RWPE2 (cell line): ENCODE data around the gene RABL6.

Experiments
- ATAC-seq: fragments of 200-7000 bp; cut with Tn5 transposase; 3 replicates; pipeline ENCODE4 v1.9.1; 2021; ENCODE audit warnings: low read depth
- DNase-seq: peaks from one replicate; pipeline ENCODE4 v3.0.0-alpha.2; 2020; ENCODE audit warnings: low spot score
- H3K27ac ChIP-seq: fragments of 450-650 bp; 2 replicates; pipeline ENCODE4 v1.5.1; 2017; ENCODE audit warnings: mild to moderate bottlenecking; ENCODE audit not compliant: poor library complexity, severe bottlenecking
- H3K27me3 ChIP-seq: fragments of 250-450 bp; sonication (Bioruptor Pico); 2 replicates; pipeline ENCODE4 v1.5.1; 2021; ENCODE audit warnings: mild to moderate bottlenecking, moderate library complexity; ENCODE audit not compliant: insufficient read depth, poor library complexity, severe bottlenecking
- H3K36me3 ChIP-seq: fragments of 250-450 bp; sonication (Bioruptor Pico); 2 replicates; pipeline ENCODE4 v1.5.1; 2020; ENCODE audit warnings: low read depth, mild to moderate bottlenecking, moderate library complexity
- H3K4me1 ChIP-seq: fragments of 250-450 bp; sonication (Bioruptor Pico); 2 replicates; pipeline ENCODE4 v1.5.1; 2021; ENCODE audit warnings: mild to moderate bottlenecking, moderate library complexity; ENCODE audit not compliant: insufficient read depth, poor library complexity, severe bottlenecking
- H3K4me3 ChIP-seq: fragments of 250-450 bp; sonication (Bioruptor Pico); 2 replicates; pipeline ENCODE4 v1.5.1; 2021; ENCODE audit warnings: mild to moderate bottlenecking, moderate library complexity; ENCODE audit not compliant: severe bottlenecking
- H3K9me3 ChIP-seq: fragments of 250-450 bp; sonication (Bioruptor Pico); 2 replicates; pipeline ENCODE4 v1.5.1; 2021; ENCODE audit warnings: mild to moderate bottlenecking, moderate library complexity; ENCODE audit not compliant: severe bottlenecking
- CTCF ChIP-seq: fragments of 450-650 bp; IDR thresholded peaks from one replicate; pipeline ENCODE4 v1.5.1; 2017; ENCODE audit warnings: mild to moderate bottlenecking, moderate library complexity; ENCODE audit not compliant: poor library complexity, severe bottlenecking

Gene RABL6

GRCh38 chr9:136807281-136808074, at the start of gene RABL6:
Gene RABL6 (plus strand): TSS chr9:136807948. CDS start chr9:136808197, 249 bp downstream.
- Histone ChIP-seq H3K4me3 (peak within 1 kb of the TSS; percentile 100), H3K36me3 (peaks cover 33% of the 10 kb centered on the region), H3K9me3 (no peaks in the 10 kb centered on the region), H3K4me1 (peaks cover 14% of the 10 kb centered on the region), H3K27me3 (no peaks in the 10 kb centered on the region), H3K27ac (peak within 1 kb of the TSS; percentile 67)
- TF ChIP-seq CTCF: no peak
- DNase-seq (peak; percentile 61), ATAC-seq (peak; percentile 66)

GRCh38 chr9:136759001-136759400, 48.7 kb upstream of the RABL6 start:
- peak; percentile 38 for DNase-seq
- no peak for TF ChIP-seq CTCF
- no peaks in the 10 kb centered on the region for H3K4me1 ChIP-seq

GRCh38 chr9:136759436-136760325, 48.1 kb upstream of the RABL6 start:
- Histone ChIP-seq H3K4me3 (no peak overlapping the region), H3K27ac (no peak overlapping the region), H3K27me3 (no peaks in the 10 kb centered on the region), H3K4me1 (no peaks in the 10 kb centered on the region), H3K36me3 (no peaks in the 10 kb centered on the region), H3K9me3 (no peaks in the 10 kb centered on the region)
- ATAC-seq (no peak), DNase-seq (peak; percentile 62)
- TF ChIP-seq CTCF: no peak

More at GRCh38 chr9:136759001-136759400, 48.7 kb upstream of the RABL6 start:
- Histone ChIP-seq H3K9me3 (no peaks in the 10 kb centered on the region), H3K27ac (no peak overlapping the region), H3K4me3 (no peak overlapping the region), H3K36me3 (no peaks in the 10 kb centered on the region), H3K27me3 (no peaks in the 10 kb centered on the region)
- no peak for ATAC-seq

- no peaks in the 10 kb centered on the region for H3K4me1 ChIP-seq
- DNase-seq (peak; percentile 58), ATAC-seq (no peak)
- H3K27me3 ChIP-seq: no peaks in the 10 kb centered on the region
- no peak overlapping the region for H3K27ac ChIP-seq
- no peaks in the 10 kb centered on the region for H3K9me3 ChIP-seq
- TF ChIP-seq CTCF: no peak
- H3K4me3 ChIP-seq: no peak overlapping the region
- H3K36me3 ChIP-seq: no peaks in the 10 kb centered on the region
Measured at GRCh38 chr9:136760424-136760823, 47.3 kb upstream of the RABL6 start.
